Left hindlimb (tissue), 1 donor: ENCODE measurements around the gene OFD1.

ENCODE experiments used
- DNase-seq: peaks from one replicate; pipeline ENCODE4 v3.0.0-alpha.2; 2018

OFD1 gene

GRCh38 chrX:13755254-13755653 is 20.7 kb downstream of the OFD1 start:
- DNase-seq = no peak

- no peak for DNase-seq
These were observed 21.8 kb downstream of the OFD1 start for GRCh38 chrX:13756381-13756780.

- DNase-seq = no peak
These were observed 24.7 kb downstream of the OFD1 start for GRCh38 chrX:13759152-13759718.

- no peak for DNase-seq
These were observed 25.9 kb downstream of the OFD1 start for GRCh38 chrX:13760426-13760825.

DNA sequence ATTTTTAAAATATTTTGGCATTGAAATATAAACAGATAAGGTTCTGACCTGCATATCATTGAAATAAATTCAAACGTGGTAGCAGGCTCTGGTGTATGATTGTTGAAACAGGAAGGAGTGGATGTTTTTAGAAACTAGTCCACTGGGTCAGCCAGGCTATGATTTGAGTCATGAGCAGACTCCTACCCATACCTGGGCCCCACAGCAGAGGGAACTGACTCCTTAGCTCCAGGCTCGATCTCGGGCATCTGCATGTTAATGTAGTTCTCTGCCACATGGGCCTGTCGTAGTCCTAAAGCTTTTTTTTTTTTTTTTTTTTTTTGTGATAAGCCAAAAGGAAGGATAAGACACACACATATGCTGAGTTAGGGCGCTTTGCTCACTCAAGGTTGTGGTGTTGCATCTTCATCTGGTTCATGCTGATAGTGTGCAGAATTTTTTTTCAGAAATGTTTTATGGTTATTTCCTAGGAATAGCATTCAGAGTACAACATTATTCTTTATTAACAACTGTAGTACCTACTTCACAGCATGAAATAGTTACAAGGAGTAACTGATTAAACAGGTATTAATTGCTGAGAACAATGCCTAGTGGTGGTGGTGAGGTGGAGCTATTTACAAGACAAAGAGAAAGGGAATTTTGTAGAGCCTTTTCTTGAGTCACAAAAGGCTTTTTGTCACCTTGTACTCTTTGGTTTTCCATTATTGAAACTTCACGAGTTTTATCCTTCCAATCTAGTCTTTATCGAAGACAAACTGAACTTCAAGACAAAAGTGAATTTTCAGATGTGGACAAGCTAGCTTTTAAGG is 27.3 kb downstream of the OFD1 start:
- DNase-seq = no peak

DNA sequence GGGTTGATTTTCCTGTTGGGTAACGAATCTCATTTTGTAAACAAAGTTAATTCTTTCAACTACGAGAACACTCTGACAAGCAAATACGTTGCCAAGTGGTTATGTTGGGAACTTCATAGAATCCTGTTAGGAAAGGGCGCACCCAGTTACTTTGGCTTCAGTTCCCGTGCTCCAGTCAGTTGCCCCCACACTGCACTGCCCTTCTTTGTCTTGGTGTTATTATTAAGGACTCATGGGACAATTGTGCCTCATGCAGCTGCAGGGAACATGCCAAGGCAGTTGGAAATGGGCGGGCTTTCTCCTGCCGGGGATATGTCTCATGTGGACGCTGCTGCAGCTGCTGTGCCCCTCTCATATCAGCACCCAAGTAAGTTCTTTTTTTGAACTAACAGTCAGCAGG is 28.9 kb downstream of the OFD1 start:
- no peak for DNase-seq

DNA sequence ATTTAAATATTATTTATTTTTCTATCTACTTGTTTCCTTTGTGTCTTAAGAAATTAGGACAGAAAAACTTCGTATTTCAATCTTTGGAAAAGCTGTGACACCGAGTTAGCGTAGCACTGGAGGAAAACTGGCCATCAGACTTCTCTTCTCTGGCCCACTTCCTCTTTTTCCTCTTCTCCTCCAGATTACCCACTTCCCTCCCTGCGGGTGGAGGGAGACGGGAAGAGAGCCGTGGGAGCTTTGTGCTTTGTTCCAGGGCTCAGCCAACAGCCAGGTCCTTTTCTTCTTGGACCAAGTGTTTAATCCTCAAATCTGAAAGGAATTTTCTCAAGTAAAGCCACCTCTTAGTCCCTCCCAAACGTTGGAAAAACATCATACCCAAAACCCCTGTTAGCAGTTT is 29.7 kb downstream of the OFD1 start:
- no peak for DNase-seq

- no peak for DNase-seq
These were observed 30.2 kb downstream of the OFD1 start for GRCh38 chrX:13764765-13765164.

DNA sequence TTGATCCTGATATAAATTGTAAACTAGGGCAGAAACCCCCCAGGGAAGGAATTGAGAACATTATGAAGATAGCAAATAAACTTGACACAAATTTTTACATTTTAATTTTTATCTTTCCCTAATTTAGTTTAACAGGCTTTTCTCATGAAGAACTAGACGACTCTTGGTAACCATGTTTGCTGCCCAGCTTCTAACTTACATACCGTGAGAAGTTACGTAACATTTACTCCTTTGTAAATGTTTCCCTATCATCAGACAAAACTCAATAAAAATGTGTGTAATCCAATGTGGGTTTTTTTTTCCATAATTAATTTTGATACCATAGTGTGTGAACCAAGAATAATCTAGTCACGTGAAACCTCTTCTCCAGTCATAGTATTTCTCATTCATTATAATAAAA is 34.4 kb downstream of the OFD1 start:
- no peak for DNase-seq

DNA sequence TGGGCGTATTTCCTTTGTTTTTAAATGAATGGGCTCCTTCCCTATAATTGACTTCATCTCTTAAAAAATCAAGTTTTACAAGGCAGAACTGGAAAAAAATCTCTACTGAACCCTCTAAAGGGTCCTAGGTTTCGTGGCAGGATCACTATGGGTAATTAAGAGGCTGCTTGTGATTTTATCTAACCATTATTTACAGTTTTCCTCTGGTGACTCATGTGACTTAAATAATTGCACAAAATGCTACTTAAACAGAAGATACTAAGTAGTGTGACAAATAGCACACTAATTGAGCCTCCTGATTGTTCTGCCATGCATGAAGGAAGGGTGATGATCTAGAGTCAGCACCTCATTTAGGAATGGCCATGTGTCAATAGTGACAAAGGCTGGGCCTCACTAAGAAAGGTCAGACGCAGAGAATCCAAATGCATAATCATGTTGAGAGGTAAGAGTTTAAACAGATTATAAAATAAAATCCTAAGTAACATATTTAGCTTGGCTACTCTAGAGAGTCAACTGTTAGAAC is 35.5 kb downstream of the OFD1 start:
- no peak for DNase-seq

DNA sequence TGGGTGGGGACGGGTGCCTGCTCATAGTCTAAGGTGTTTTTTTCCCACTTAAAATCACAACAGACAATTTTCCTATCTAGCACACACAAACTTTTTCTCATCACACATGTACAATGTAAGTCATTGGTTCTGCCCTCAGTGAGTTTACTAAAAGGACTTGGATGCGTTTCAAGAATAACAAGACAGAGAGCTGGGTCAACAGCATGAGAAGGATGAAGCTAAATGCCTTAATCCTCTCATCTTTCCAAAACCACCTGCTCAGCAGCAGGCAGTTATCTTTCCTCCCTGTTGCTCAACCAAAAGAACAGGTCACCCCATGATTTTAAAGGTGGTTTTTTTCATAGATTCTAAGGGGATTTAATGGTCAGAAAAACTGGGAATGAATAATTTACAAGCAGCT is 40.1 kb downstream of the OFD1 start:
- no peak for DNase-seq

GRCh38 chrX:13775837-13776236 is 41.3 kb downstream of the OFD1 start:
- DNase-seq = no peak

GRCh38 chrX:13776387-13776786 is 41.8 kb downstream of the OFD1 start:
- DNase-seq = no peak

GRCh38 chrX:13778916-13779315 is 44.4 kb downstream of the OFD1 start:
- no peak for DNase-seq

GRCh38 chrX:13780868-13781427 is 46.4 kb downstream of the OFD1 start:
- DNase-seq = no peak

DNA sequence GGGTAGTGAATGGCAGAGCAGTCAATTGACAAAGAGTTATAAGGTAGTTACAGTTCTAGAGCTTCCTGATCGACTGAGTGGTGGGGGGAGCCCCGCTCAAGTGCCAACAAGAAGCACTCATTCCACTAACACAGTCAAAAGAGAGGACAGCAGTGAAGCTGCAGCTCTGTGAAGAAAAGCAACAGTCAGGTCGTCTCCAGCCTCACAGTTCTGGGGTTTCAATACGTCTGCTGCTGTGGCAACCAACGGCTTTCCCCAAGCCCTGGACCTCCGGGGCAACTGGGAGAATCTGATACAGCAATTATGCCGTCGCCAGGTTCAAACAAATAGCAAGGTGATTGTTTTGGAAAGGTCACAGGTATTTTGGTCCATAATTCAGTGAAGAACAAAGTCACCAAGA is 51.5 kb downstream of the OFD1 start:
- DNase-seq = no peak

GRCh38 chrX:13790206-13791131 is 55.9 kb downstream of the OFD1 start:
- DNase-seq = no peak

DNA sequence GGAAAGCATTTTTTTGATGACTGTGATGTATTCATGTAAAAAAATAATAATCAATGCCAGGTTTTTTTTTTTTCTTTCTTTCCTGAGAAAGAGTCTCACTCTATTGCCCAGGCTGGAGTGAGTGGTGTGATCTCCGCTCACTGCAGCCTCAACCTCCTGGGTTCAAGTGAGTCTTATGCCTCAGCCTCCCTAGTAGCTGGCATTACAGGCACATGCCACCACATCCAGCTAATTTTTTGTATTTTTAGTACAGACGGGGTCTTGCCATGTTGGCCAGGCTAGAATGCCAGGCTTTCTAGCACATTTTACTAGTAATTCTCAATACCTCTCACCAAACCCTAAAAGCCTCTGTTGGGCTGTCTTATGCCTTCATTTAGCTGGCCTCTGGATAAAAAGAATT is 56.6 kb downstream of the OFD1 start:
- no peak for DNase-seq

- DNase-seq = no peak
These were observed 57.0 kb downstream of the OFD1 start for GRCh38 chrX:13791559-13791958.

- no peak for DNase-seq
These were observed 59.3 kb downstream of the OFD1 start for GRCh38 chrX:13793897-13794296.

DNA sequence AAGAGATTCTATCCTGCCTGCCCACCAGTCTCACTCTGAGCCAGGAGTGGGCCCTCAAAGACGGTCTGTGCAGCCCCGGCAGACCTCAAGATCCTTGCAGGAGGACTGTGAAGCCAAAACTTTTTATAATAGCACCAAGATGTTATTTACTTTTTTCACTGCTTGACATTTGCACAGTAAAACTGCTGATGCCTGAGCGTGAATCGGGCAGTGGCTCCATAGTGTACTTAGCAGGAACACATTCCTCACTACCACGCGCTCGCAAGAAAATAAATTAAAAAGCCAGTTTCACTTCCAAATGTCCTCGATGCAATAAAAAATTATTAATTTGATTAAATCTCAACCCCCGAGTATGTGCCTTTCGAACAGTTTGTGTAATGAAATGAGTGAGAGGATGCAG is 59.9 kb downstream of the OFD1 start:
- DNase-seq = no peak

DNA sequence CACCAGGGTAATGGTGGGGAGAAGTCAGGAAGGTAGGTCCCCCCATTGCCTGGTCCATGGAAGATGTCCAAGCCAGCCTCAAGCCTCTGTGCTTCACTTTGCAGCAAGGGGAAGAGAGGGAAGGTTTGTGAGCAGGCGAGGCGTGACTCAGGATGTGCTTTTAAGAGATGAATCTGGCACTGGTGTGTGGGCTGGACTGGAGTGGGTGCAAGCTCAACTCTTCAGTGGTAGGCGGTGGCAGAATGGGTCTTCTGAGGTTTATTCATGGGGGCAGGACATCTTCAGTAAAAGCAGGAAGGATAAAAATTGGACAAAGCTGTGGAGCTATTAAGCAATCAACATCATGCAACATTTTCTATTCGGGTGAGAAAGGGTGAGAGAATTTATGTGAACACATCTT is 63.0 kb downstream of the OFD1 start:
- no peak for DNase-seq

DNA sequence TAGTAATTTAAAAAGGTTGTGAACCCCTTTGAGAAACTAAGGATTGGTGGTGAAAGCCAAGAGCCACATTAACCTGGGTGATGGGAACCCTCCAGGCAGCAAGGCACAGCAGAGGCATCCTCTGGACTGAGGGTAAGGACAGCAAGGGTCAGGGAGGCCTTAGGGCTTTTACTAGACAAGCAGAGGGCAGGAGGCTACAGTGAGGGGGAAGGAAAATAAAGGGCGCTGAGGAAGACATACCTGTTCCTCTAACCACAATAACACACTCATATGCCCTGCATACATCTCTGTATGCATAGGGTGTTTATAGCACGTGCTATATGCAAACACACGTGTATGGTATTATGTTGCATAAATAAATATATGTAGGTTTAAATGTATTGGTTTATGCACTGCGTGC is 63.6 kb downstream of the OFD1 start:
- DNase-seq = no peak
